ENCODE results near the gene S100A14. TPM values are rescaled to one million over a fixed set of nuclear protein-coding genes. Genes with fewer than 3 reads are reported as not detected.

Gene S100A14
- total RNA-seq, 2 experiments from 2014 or later = not detected

DNA sequence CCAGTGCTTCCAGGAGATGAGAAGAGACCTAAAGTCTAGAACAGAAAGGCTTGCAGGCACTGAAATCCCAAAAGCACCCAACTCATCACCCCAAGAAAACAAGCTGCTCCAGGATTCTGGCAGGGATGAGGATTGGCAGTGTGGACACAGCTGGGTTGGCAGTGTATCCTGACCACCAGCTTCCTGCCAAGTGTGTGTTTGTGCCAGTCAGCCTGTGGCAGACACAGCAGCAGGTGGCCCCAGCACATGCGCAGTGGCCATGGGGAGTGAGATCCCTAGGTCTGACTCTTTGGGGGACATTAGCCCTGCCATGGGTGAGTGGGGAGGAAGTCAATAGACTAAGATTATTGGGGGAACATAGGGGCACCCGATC is 33.7 kb upstream of the S100A14 start:
- H2AFZ ChIP-seq (ENCODE audit: low read length) = no peak overlapping the region
- ChIA-PET POLR2A (interaction anchor here (0.8 to 1.2 kb wide), 2 partner anchors 10 to 16 kb away, joined by 3 read pairs; partner anchors contain the start of gene CHTOP), CTCF (ENCODE audit: unreplicated experiment) (no interaction called here)

GRCh38 chr1:153649137-153649862 is 33.2 kb upstream of the S100A14 start:
- H3K4me1 ChIP-seq (ENCODE audit: insufficient read depth, low read length, poor library complexity, severe bottlenecking) = no peaks in the 10 kb centered on the region
- no peak overlapping the region for H3K4me2 ChIP-seq (ENCODE audit: low read length)
- no peak for DNase-seq (ENCODE audit: low spot score)
- H2AFZ ChIP-seq (ENCODE audit: low read length) = no peak overlapping the region
- intact Hi-C loops (cut with micrococcal nuclease; ENCODE audit: unreplicated experiment) = no loop called here
- H4K20me1 ChIP-seq (ENCODE audit: insufficient read depth, low read length) = no peaks in the 10 kb centered on the region
- no peaks in the 10 kb centered on the region for H3K9me2 ChIP-seq (ENCODE audit: insufficient read depth, low read length)
- no peaks in the 10 kb centered on the region for H3K9me3 ChIP-seq (ENCODE audit: low read length)
- BruUV-seq (replicated peaks) = no TSS peak
- H3K36me3 ChIP-seq (ENCODE audit: insufficient read depth, low read length) = peaks cover 33% of the 10 kb centered on the region
- no peak overlapping the region for H3K27ac ChIP-seq (ENCODE audit: low read depth, low read length, poor library complexity, severe bottlenecking)
- H3K79me2 ChIP-seq (ENCODE audit: insufficient read depth, low read depth, low read length) = no peaks in the 10 kb centered on the region
- no peak overlapping the region for H3K4me3 ChIP-seq (ENCODE audit: low read depth, low read length, poor library complexity, severe bottlenecking)
- ChIA-PET CTCF (ENCODE audit: unreplicated experiment) (no interaction called here), POLR2A (interaction anchor here (0.8 to 1.2 kb wide), 2 partner anchors 11 to 15 kb away, joined by 3 read pairs; partner anchors contain the start of gene CHTOP)
- TF ChIP-seq CTCF (conservative IDR thresholded peaks at IDR 0.05; ENCODE audit: low read length) = no peak
- no peak for TF ChIP-seq EZH2phosphoT487 (IDR thresholded peaks at IDR 0.05; ENCODE audit: borderline replicate concordance, low read depth, low read length)

More for the DNA sequence above, 33.7 kb upstream of the S100A14 start:
- no TSS peak for BruUV-seq (replicated peaks)
- no peak overlapping the region for H3K27ac ChIP-seq (ENCODE audit: low read depth, low read length, poor library complexity, severe bottlenecking)
- H3K36me3 ChIP-seq (ENCODE audit: insufficient read depth, low read length) = peaks cover 27% of the 10 kb centered on the region
- no peaks in the 10 kb centered on the region for H3K79me2 ChIP-seq (ENCODE audit: insufficient read depth, low read depth, low read length)
- no peak overlapping the region for H3K4me2 ChIP-seq (ENCODE audit: low read length)
- intact Hi-C loops (cut with micrococcal nuclease; ENCODE audit: unreplicated experiment) = no loop called here
- no peak for DNase-seq (ENCODE audit: low spot score)
- TF ChIP-seq EZH2phosphoT487 (IDR thresholded peaks at IDR 0.05; ENCODE audit: borderline replicate concordance, low read depth, low read length) (no peak), CTCF (conservative IDR thresholded peaks at IDR 0.05; ENCODE audit: low read length) (no peak)
- no peak overlapping the region for H3K4me3 ChIP-seq (ENCODE audit: low read depth, low read length, poor library complexity, severe bottlenecking)
- H4K20me1 ChIP-seq (ENCODE audit: insufficient read depth, low read length) = no peaks in the 10 kb centered on the region
- H3K4me1 ChIP-seq (ENCODE audit: insufficient read depth, low read length, poor library complexity, severe bottlenecking) = no peaks in the 10 kb centered on the region
- H3K9me3 ChIP-seq (ENCODE audit: low read length) = no peaks in the 10 kb centered on the region
- H3K9me2 ChIP-seq (ENCODE audit: insufficient read depth, low read length) = no peaks in the 10 kb centered on the region

GRCh38 chr1:153648000-153648643 is 32.0 kb upstream of the S100A14 start:
- CTCF ChIA-PET (ENCODE audit: unreplicated experiment) = no interaction called here

More at GRCh38 chr1:153648000-153648643, 32.0 kb upstream of the S100A14 start:
- no peak for DNase-seq (ENCODE audit: low spot score)
- no peak overlapping the region for H3K4me2 ChIP-seq (ENCODE audit: low read length)
- H3K79me2 ChIP-seq (ENCODE audit: insufficient read depth, low read depth, low read length) = no peaks in the 10 kb centered on the region
- intact Hi-C loops (cut with micrococcal nuclease; ENCODE audit: unreplicated experiment) = no loop called here
- no peak overlapping the region for H2AFZ ChIP-seq (ENCODE audit: low read length)
- H3K9me3 ChIP-seq (ENCODE audit: low read length) = no peaks in the 10 kb centered on the region
- no peak overlapping the region for H3K27ac ChIP-seq (ENCODE audit: low read depth, low read length, poor library complexity, severe bottlenecking)
- H3K9me2 ChIP-seq (ENCODE audit: insufficient read depth, low read length) = no peaks in the 10 kb centered on the region
- no peaks in the 10 kb centered on the region for H4K20me1 ChIP-seq (ENCODE audit: insufficient read depth, low read length)
- no peaks in the 10 kb centered on the region for H3K4me1 ChIP-seq (ENCODE audit: insufficient read depth, low read length, poor library complexity, severe bottlenecking)
- TF ChIP-seq EZH2phosphoT487 (IDR thresholded peaks at IDR 0.05; ENCODE audit: borderline replicate concordance, low read depth, low read length) (no peak), CTCF (conservative IDR thresholded peaks at IDR 0.05; ENCODE audit: low read length) (no peak)
- peaks cover 44% of the 10 kb centered on the region for H3K36me3 ChIP-seq (ENCODE audit: insufficient read depth, low read length)
- no peak overlapping the region for H3K4me3 ChIP-seq (ENCODE audit: low read depth, low read length, poor library complexity, severe bottlenecking)
- POLR2A ChIA-PET = interaction anchor here (0.6 kb wide), 1 partner anchor 107 kb away, joined by 4 read pairs; no protein-coding TSS in a partner anchor
- BruUV-seq (replicated peaks) = no TSS peak

Measured in OCI-LY7 (cell line).